SK-N-MC (cell line): ENCODE data around the gene PFKFB3.

Experiments
- FOXP2 ChIP-seq: optimal IDR thresholded peaks from 2 replicates; pipeline ENCODE3; 2011; ENCODE audit warnings: mild to moderate bottlenecking, moderate library complexity; ENCODE audit not compliant: insufficient read depth; ENCODE audit errors: extremely low read length, control extremely low read depth
- POLR2AphosphoS5 ChIP-seq: IDR thresholded peaks from 2 replicates; pipeline ENCODE4 v1.6.1; 2012; ENCODE audit warnings: mild to moderate bottlenecking, low read depth, low read length, borderline replicate concordance

- TF ChIP-seq POLR2AphosphoS5, result no peak
- TF ChIP-seq FOXP2, result no peak
Measured at GRCh38 chr10:6216916-6217315, 14.2 kb downstream of the PFKFB3 start.
